Fibroblast of lung (primary cell): ENCODE data around the gene NAA30. TPM values are rescaled to one million over a fixed set of nuclear protein-coding genes. Genes with fewer than 3 reads are reported as not detected.

Experiments
- DNase-seq, 2 donors: peaks; one replicate each; pipeline versions ENCODE4 v3.0.0 to v3.0.0-alpha.2; 2010; ENCODE audit warnings: low read depth in 2 of 2
- H2AFZ ChIP-seq: 2 replicates; pipeline ENCODE4 v1.5.1; 2012; ENCODE audit warnings: low read length, control low read depth, inconsistent platforms
- H3K27ac ChIP-seq: 2 replicates; pipeline ENCODE4 v1.5.1; 2011; ENCODE audit warnings: low read length, control low read depth; ENCODE audit not compliant: insufficient read depth
- H3K27me3 ChIP-seq: 2 replicates; pipeline ENCODE4 v1.5.1; 2011; ENCODE audit warnings: mild to moderate bottlenecking, low read length; ENCODE audit not compliant: control insufficient read depth, insufficient read depth
- H3K36me3 ChIP-seq: 2 replicates; pipeline ENCODE4 v1.5.1; 2011; ENCODE audit warnings: low read length; ENCODE audit not compliant: control insufficient read depth, insufficient read depth
- H3K4me1 ChIP-seq: 2 replicates; pipeline ENCODE4 v1.5.1; 2011; ENCODE audit warnings: low read length; ENCODE audit not compliant: control insufficient read depth, insufficient read depth; ENCODE audit errors: extremely low read depth
- H3K4me2 ChIP-seq: 2 replicates; pipeline ENCODE4 v1.5.1; 2011; ENCODE audit warnings: low read length, control low read depth; ENCODE audit not compliant: insufficient read depth; ENCODE audit errors: extremely low read depth
- H3K4me3 ChIP-seq, 4 experiments: fragments of 200-600 bp in 1 of 4; sonication (generic) in 1 of 4; replicated peaks in 1 of 4; 2 replicates each; pipeline ENCODE4 v1.5.1; 2011 to 2016; ENCODE audit warnings: low read length in 4 of 4, low read depth in 3 of 4, mild to moderate bottlenecking in 3 of 4, control low read depth in 2 of 4, inconsistent platforms in 1 of 4, mixed read lengths in 1 of 4; ENCODE audit not compliant: insufficient read depth in 1 of 4; ENCODE audit errors: control extremely low read depth in 1 of 4
- H3K79me2 ChIP-seq: 2 replicates; pipeline ENCODE4 v1.5.1; 2012; ENCODE audit warnings: mild to moderate bottlenecking, low read length, inconsistent platforms; ENCODE audit not compliant: control insufficient read depth, insufficient read depth
- H3K9ac ChIP-seq: 2 replicates; pipeline ENCODE4 v1.5.1; 2011; ENCODE audit warnings: mild to moderate bottlenecking, low read length, control low read depth; ENCODE audit not compliant: insufficient read depth
- H3K9me3 ChIP-seq: 2 replicates; pipeline ENCODE4 v1.5.1; 2012; ENCODE audit warnings: low read depth, low read length; ENCODE audit not compliant: control insufficient read depth, insufficient read depth
- H4K20me1 ChIP-seq: 2 replicates; pipeline ENCODE4 v1.5.1; 2011; ENCODE audit warnings: low read length; ENCODE audit not compliant: control insufficient read depth, insufficient read depth; ENCODE audit errors: extremely low read depth
- EZH2 ChIP-seq: IDR thresholded peaks from 2 replicates; pipeline ENCODE4 v1.5.1; 2012; ENCODE audit warnings: low read length, control low read depth, mild to moderate bottlenecking; ENCODE audit errors: missing control alignments
- polyA plus RNA-seq, 2 donors: library from polyadenylated mRNA; depleted of rRNA in 1 of 2; stranded (reverse) in 1 of 2; unstranded in 1 of 2; fragments of >200 nt; gene quantifications; 2 replicates each; pipeline ENCODE4 v1.2.1, GENCODE V29; 2011 to 2012; ENCODE audit warnings: missing spikeins in 1 of 2
- total RNA-seq: library from RNA; depleted of rRNA; stranded (reverse); fragments of >200 nt; gene quantifications from 2 replicates; pipeline ENCODE4 v1.2.1, GENCODE V29; 2014
- TF ChIP-seq, protein P1 (sequence below), 2 donors: IDR thresholded peaks in 1 of 2; conservative IDR thresholded peaks in 1 of 2; 1 replicate in 1 of 2; 2 replicates in 1 of 2; pipeline ENCODE4 v1.5.1; 2011 to 2012; ENCODE audit warnings: low read length in 2 of 2, control low read depth in 1 of 2, inconsistent platforms in 1 of 2, low read depth in 1 of 2, mild to moderate bottlenecking in 1 of 2

The NAA30 gene
- total and polyA plus RNA-seq, 2 donors (not counting 1 experiment from before 2014, with no cell fraction given) = 13.8 to 15.2 TPM

DNA sequence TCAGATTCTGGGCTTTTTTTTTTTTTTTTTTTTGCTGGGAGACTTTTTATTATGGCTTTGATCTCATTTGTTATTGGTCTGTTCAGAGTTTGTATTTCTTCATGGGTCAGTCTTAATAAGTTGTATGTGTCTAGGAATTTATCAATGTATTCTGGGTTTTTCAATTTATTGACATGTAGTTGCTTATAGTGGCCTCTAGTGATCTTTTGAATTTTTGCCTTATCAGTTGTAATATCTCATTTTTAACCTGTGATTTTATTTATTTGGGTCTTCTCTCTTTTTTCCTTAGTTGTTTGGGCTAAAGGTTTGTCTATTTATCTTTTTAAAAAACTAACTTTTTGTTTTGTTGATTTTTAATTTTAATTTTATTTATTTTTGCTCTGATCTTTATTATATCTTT, 45.5 kb downstream of the NAA30 start:
- H3K79me2 ChIP-seq = no peaks in the 10 kb centered on the region
- H3K9ac ChIP-seq = no peak overlapping the region
- H3K36me3 ChIP-seq = no peaks in the 10 kb centered on the region
- H2AFZ ChIP-seq = no peak overlapping the region
- H3K27ac ChIP-seq = no peak overlapping the region
- no peaks in the 10 kb centered on the region for H3K9me3 ChIP-seq
- no peaks in the 10 kb centered on the region for H3K27me3 ChIP-seq
- no peaks in the 10 kb centered on the region for H3K4me1 ChIP-seq
- no peak for TF ChIP-seq EZH2
- TF ChIP-seq, protein P1, sequence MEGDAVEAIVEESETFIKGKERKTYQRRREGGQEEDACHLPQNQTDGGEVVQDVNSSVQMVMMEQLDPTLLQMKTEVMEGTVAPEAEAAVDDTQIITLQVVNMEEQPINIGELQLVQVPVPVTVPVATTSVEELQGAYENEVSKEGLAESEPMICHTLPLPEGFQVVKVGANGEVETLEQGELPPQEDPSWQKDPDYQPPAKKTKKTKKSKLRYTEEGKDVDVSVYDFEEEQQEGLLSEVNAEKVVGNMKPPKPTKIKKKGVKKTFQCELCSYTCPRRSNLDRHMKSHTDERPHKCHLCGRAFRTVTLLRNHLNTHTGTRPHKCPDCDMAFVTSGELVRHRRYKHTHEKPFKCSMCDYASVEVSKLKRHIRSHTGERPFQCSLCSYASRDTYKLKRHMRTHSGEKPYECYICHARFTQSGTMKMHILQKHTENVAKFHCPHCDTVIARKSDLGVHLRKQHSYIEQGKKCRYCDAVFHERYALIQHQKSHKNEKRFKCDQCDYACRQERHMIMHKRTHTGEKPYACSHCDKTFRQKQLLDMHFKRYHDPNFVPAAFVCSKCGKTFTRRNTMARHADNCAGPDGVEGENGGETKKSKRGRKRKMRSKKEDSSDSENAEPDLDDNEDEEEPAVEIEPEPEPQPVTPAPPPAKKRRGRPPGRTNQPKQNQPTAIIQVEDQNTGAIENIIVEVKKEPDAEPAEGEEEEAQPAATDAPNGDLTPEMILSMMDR (conservative IDR thresholded peaks at IDR 0.05 in 1 of 2, IDR thresholded peaks at IDR 0.05 in 1 of 2; ENCODE audit: low read depth in 1 of 2, low read length in 2 of 2) = no peak
- no peak overlapping the region for H3K4me3 ChIP-seq
- H4K20me1 ChIP-seq = no peaks in the 10 kb centered on the region
- H3K4me2 ChIP-seq = no peak overlapping the region
- DNase-seq = no peak

DNA sequence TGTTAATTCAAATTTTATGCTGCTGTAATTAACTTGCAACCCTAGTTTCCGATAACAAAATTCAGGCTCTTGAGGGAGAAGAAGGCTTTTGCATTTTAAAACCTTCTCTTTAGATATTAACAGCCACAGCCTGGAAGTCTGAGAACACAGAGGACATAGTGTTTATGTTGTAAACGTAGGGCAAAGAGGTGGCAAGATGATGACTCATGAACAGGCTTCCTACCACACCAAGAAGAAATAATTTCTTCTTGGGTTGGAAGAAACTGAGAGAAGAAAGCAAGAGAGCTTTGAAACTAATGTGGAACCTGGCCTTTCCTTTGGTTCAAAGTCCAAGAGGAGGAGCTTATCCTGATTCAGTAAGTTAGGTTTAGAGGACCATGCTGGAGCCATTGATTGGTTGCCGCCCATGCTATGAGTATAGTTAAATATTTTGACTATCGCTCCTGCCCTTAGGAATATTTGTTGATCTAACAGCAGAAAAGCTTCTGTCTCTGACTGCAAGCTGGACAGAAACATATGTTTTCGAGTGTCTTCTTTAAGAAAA, 71.5 kb downstream of the NAA30 start:
- Histone ChIP-seq H3K4me2 (no peak overlapping the region), H3K9ac (no peak overlapping the region), H3K4me3 (no peak overlapping the region), H3K36me3 (no peaks in the 10 kb centered on the region), H3K79me2 (no peaks in the 10 kb centered on the region), H3K27ac (no peak overlapping the region), H4K20me1 (no peaks in the 10 kb centered on the region), H3K4me1 (no peaks in the 10 kb centered on the region), H3K9me3 (no peaks in the 10 kb centered on the region), H3K27me3 (no peaks in the 10 kb centered on the region), H2AFZ (no peak overlapping the region)
- no peak for DNase-seq
- no peak for TF ChIP-seq EZH2
- TF ChIP-seq, protein P1 (conservative IDR thresholded peaks at IDR 0.05 in 1 of 2, IDR thresholded peaks at IDR 0.05 in 1 of 2; ENCODE audit: low read depth in 1 of 2, low read length in 2 of 2) = no peak

- Histone ChIP-seq H3K79me2 (no peaks in the 10 kb centered on the region), H3K4me1 (no peaks in the 10 kb centered on the region), H3K4me3 (no peak overlapping the region), H4K20me1 (no peaks in the 10 kb centered on the region), H3K9ac (no peak overlapping the region), H3K36me3 (no peaks in the 10 kb centered on the region), H2AFZ (no peak overlapping the region), H3K4me2 (no peak overlapping the region), H3K27me3 (no peaks in the 10 kb centered on the region), H3K9me3 (no peaks in the 10 kb centered on the region), H3K27ac (no peak overlapping the region)
- TF ChIP-seq EZH2 = no peak
- TF ChIP-seq, protein P1 (conservative IDR thresholded peaks at IDR 0.05 in 1 of 2, IDR thresholded peaks at IDR 0.05 in 1 of 2; ENCODE audit: low read depth in 1 of 2, low read length in 2 of 2) = no peak
- no peak for DNase-seq
These were observed 72.2 kb downstream of the NAA30 start for GRCh38 chr14:57462551-57462950.
